ENCODE measurements around the gene SEC14L2. TPM values are rescaled to one million over a fixed set of nuclear protein-coding genes. Genes with fewer than 3 reads are reported as not detected.

SEC14L2 gene
- total and polyA plus RNA-seq, 2 of the 4 experiments (the other 2 are of a cell fraction) = 38.7 to 54.8 TPM

DNA sequence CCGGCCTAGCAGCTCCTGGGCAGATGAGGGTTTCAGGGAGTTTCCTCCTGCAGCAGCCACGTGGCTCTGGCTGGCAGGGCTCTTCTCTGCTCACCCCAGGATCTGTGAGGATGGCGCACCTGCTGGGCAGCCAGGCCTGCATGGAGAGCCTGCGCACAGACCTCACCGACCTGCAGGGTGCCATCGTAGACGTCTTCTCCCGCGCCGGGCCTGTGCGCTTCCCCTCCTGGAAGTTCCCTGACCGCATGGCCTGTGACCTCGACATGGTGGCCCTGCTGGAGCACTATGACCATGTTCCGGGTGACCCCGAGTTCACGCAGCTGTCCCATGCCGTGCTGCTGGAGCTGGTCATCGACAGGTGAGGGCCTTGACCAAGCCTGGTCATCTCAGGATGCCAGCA lies 30.9 kb upstream of the SEC14L2 start:
- intact Hi-C loops (cut with micrococcal nuclease) (no loop called here), dilution Hi-C loops (cut with HindIII; ENCODE audit: low sequenced_read_pairs, unreplicated experiment) (no loop called here), in situ Hi-C loops (cut with MboI; ENCODE audit: low sequenced_read_pairs) (no loop called here)
- no peak overlapping the region for H3K56ac ChIP-seq (ENCODE audit: extremely low read depth, insufficient read depth, low read length)
- H3K9me3 ChIP-seq (ENCODE audit: control insufficient read depth, insufficient read depth, low read length) = no peaks in the 10 kb centered on the region
- BruUV-seq (replicated peaks) = no TSS peak
- no peak overlapping the region for H2AK9ac ChIP-seq (replicated peaks; ENCODE audit: low read depth, low read length, poor library complexity)
- no peak overlapping the region for H4K8ac ChIP-seq (ENCODE audit: low read depth in 2 of 2, low read length in 2 of 2)
- no peak overlapping the region for H2BK5ac ChIP-seq (ENCODE audit: low read depth, low read length, poor library complexity, severe bottlenecking)
- no peak overlapping the region for H3K9ac ChIP-seq (ENCODE audit: low read depth, low read length)
- no peak overlapping the region for H3K4me2 ChIP-seq (ENCODE audit: low read depth, low read length)
- no peaks in the 10 kb centered on the region for H4K20me1 ChIP-seq (ENCODE audit: insufficient read depth, low read length)
- H3K4ac ChIP-seq (ENCODE audit: low read depth, low read length) = no peak overlapping the region
- no peak overlapping the region for H3K14ac ChIP-seq (replicated peaks; ENCODE audit: low read depth, low read length)
- TF ChIP-seq FOS (IDR thresholded peaks at IDR 0.05; ENCODE audit: low read depth, low read length) (no peak), RAD21 (IDR thresholded peaks at IDR 0.05; ENCODE audit: low read length) (no peak), NFE2L2 (IDR thresholded peaks at IDR 0.05; ENCODE audit: low read depth, low read length) (no peak), SMC3 (IDR thresholded peaks at IDR 0.05; ENCODE audit: low read depth, low read length) (no peak), RFX5 (IDR thresholded peaks at IDR 0.05; ENCODE audit: low read depth, low read length) (no peak)
- TF ChIP-seq, protein P1, sequence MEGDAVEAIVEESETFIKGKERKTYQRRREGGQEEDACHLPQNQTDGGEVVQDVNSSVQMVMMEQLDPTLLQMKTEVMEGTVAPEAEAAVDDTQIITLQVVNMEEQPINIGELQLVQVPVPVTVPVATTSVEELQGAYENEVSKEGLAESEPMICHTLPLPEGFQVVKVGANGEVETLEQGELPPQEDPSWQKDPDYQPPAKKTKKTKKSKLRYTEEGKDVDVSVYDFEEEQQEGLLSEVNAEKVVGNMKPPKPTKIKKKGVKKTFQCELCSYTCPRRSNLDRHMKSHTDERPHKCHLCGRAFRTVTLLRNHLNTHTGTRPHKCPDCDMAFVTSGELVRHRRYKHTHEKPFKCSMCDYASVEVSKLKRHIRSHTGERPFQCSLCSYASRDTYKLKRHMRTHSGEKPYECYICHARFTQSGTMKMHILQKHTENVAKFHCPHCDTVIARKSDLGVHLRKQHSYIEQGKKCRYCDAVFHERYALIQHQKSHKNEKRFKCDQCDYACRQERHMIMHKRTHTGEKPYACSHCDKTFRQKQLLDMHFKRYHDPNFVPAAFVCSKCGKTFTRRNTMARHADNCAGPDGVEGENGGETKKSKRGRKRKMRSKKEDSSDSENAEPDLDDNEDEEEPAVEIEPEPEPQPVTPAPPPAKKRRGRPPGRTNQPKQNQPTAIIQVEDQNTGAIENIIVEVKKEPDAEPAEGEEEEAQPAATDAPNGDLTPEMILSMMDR (conservative IDR thresholded peaks at IDR 0.05; ENCODE audit: low read depth, low read length) = no peak
- H3K4me1 ChIP-seq (ENCODE audit: control insufficient read depth, insufficient read depth, low read length) = peaks cover 5% of the 10 kb centered on the region; the same call in 1 of the 2 replicates
- no peak overlapping the region for H3K27ac ChIP-seq (ENCODE audit: insufficient read depth, low read length)
- H3K23ac ChIP-seq (ENCODE audit: low read depth, low read length) = no peak overlapping the region
- H4K5ac ChIP-seq (ENCODE audit: low read depth, low read length) = no peak overlapping the region
- peaks cover 2% of the 10 kb centered on the region; the same call in 1 of the 2 replicates for H3K36me3 ChIP-seq (ENCODE audit: control insufficient read depth, insufficient read depth, low read length)
- no peaks in the 10 kb centered on the region for H3K79me1 ChIP-seq (ENCODE audit: low read depth in 1 of 2, low read length in 2 of 2)
- H2AFZ ChIP-seq (replicated peaks; ENCODE audit: low read length, poor library complexity) = no peak overlapping the region
- no peak overlapping the region for H2BK120ac ChIP-seq (ENCODE audit: low read depth, low read length)
- 0 out of 2 replicates have a peak, but pooled peaks cover 2% of the 10 kb centered on the region for H3K9me1 ChIP-seq (ENCODE audit: insufficient read depth, low read length)
- CTCF ChIA-PET = no interaction called here
- H3K4me3 ChIP-seq (ENCODE audit: insufficient read depth, low read depth, low read length) = no peak overlapping the region
- no peak overlapping the region for H2AK5ac ChIP-seq (ENCODE audit: low read depth, low read length)
- 93% methylated on average over 11 of the region's 18 CpGs; no CpG with 5 or more reads in 1 of the 2 experiments for WGBS, 2 experiments (ENCODE audit: extremely low coverage in 2 of 2, insufficient read length in 1 of 2)
- DNase-seq (no peak), ATAC-seq (ENCODE audit: low read depth) (no peak)
- H2BK15ac ChIP-seq (ENCODE audit: low read depth, low read length) = no peak overlapping the region
- H3K27me3 ChIP-seq (ENCODE audit: control insufficient read depth, insufficient read depth, low read length) = no peaks in the 10 kb centered on the region
- no peak overlapping the region for H2BK20ac ChIP-seq (ENCODE audit: low read depth, low read length)
- POLR2A ChIA-PET (ENCODE audit: unreplicated experiment) = no interaction called here
- no peak overlapping the region for H4K91ac ChIP-seq (ENCODE audit: insufficient read depth, low read depth, low read length)
- no peak overlapping the region for H3K18ac ChIP-seq (ENCODE audit: low read depth, low read length)
